GM19099 (cell line): ENCODE data around the gene KIRREL3.

ENCODE experiments used
- POLR2A ChIP-seq: IDR thresholded peaks from 3 replicates; pipeline ENCODE4 v1.6.1; 2011; ENCODE audit warnings: low read depth; ENCODE audit not compliant: insufficient read length; ENCODE audit errors: extremely low read depth

The KIRREL3 gene

GRCh38 chr11:126498281-126498680 lies 502.3 kb downstream of the KIRREL3 start:
- no peak for TF ChIP-seq POLR2A

DNA sequence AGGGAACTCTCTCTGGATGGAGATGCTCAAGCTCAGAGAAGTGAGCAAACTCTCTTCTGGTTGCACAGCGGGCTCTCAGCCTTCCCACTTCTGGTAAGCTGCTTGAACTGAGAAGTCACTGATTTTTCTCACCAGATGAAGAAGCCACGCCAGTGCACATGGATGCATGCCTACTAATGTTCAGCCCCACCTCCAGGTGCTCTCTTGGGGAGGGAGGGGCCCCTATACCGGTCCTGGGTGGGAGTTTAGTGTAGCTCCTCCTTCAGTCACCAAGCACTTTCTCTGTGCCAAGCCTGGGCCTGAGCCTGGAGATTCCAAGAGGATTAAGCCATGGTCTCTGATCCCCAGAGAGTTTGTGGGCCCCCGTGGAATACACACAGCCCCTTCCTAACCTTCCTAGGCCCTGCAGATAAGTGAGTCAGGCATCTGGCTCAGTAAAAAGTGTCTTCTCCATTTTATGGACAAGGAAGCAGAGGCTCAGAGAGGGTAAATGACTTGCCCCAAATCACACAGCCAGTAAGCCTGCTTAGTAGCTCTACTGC lies 502.9 kb downstream of the KIRREL3 start:
- no peak for TF ChIP-seq POLR2A

- TF ChIP-seq POLR2A: no peak
Observed at GRCh38 chr11:126496576-126497337, 503.8 kb downstream of the KIRREL3 start.

- no peak for TF ChIP-seq POLR2A
Observed at GRCh38 chr11:126495281-126496220, 505.0 kb downstream of the KIRREL3 start.

GRCh38 chr11:126494831-126495230 lies 505.7 kb downstream of the KIRREL3 start:
- no peak for TF ChIP-seq POLR2A

GRCh38 chr11:126492331-126493082 lies 508.1 kb downstream of the KIRREL3 start:
- TF ChIP-seq POLR2A: no peak

DNA sequence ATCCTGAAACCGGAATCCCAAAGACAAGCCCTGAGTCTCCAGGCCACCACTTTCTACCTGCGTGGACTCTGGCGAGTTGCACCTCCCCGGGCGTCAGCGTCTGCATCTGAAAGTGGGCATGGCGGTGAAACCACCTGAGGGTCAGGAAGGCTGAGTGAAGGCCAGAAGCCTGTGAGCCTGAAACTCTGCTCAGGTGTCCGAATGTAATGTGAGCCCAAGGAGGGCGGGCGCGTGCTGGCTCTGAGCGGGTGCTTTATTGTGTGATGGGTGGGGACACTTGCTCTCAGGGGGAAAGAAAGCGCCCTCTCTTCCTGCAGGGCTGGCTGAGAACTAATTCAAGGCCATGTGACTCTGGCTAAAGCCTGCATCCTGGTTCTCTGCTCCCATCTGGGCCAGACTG lies 509.5 kb downstream of the KIRREL3 start:
- no peak for TF ChIP-seq POLR2A

- no peak for TF ChIP-seq POLR2A
Observed at GRCh38 chr11:126489836-126490660, 510.5 kb downstream of the KIRREL3 start.

DNA sequence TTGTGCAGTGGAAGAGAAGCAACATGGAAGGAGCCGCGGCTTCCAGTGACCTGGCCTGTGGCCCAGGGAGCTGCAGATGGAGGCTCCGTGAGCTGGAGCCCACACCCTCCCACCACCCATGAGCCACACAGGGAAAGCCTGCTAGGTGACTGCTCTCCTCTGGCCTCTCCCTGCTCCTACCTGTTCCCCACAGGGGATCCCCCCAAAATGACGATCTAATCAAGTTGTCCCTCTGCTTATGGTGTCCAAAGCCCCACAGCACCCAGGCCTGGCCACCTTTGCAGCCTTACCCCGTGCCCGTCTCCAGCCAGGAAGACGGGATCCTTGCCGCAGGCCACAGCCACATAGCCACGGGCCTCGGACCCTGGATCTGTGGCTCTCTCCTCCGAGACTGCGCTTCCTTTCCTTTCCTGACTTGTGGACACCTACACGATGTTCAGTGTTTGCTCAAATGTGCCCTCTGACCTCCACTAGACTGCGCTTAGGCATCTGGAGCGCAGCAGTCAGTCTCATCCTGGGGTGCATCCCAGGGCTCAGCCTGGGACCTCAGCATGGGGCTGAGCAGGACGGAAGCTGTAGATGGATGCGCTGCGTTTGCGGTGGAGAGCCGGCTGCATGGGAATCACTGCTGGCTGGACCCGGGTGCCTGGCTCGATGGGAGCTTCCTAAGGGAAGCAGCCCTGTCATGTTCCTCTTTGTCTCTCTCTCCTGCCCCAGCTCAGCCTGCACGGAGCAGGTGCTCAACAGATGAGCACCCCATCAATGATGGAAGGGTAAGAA lies 511.8 kb downstream of the KIRREL3 start:
- TF ChIP-seq POLR2A: no peak

DNA sequence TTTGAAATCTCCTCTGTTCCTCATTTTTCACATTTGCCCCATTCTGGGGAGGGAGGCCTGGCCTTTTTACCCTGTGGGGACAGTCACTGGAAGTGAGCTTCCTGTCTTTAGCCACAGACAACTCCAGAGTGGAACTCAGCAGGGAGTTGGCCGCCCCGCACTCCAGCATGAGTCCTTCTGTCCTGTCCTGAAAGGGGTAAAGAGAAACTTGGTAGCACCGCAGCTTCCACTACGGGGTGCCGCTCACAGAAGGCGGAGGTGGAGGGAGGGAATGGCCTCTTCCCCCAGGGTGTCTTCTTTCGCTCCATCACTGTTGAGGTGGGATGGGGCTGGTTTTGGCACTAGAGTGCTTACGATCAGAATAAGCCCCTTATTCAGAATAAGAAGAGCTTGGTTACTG lies 512.9 kb downstream of the KIRREL3 start:
- no peak for TF ChIP-seq POLR2A

- no peak for TF ChIP-seq POLR2A
Observed at GRCh38 chr11:126485986-126486635, 514.5 kb downstream of the KIRREL3 start.

DNA sequence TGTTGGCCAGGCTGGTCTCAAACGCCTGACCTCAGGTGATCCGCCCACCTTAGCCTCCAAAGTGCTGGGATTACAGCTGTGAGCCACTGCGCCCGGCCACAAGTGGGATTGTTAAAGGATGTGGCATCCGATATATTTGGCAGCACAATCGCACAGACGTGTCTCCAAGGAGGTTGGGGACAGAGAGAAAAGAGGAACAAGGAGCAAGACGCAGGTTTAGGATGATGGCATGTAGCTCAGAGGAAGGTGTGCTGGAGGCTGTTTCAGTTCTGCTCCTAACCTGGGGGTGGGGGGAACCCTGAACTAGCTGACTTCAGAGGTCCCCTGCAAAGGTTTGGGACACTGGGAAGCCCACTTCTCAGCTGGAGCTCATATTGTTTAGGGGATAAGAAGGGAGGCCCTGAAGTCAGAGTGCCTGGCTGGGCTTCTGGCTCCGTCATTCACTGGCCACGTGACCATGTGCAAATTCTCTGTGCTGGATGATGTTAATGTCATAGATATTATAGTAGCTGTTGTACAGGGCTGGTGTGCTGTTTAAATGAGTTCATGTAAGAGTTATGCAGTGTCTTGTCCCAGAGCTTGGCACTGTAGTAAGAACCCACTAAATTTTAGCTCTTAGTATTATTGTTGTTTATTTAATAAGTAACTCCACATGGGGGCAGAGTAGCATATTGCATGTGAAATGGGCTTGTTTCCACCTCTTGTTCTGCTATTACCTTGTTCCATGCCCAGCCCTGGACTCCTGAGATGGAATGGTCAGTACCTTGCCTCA lies 515.4 kb downstream of the KIRREL3 start:
- TF ChIP-seq POLR2A: no peak

DNA sequence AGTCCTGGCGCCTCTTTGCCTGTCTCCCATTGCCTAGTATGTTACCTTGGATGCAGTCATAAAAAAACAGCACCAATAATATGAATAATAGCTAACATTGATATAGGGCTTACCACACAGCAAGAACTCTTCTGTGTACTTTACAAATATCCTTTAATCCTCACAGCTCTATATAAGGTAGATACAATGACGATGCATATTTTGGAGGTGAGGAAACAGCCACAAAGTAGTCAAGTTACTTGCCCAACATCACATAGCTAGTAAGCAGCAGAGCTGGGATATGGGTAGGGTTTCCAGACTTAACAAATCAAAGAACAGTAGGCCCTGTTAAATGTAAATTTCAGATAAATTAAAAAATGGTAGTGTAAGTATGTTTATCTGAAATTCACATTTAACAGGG lies 516.3 kb downstream of the KIRREL3 start:
- no peak for TF ChIP-seq POLR2A
